Measurements from ENCODE around the gene THPO. TPM values are rescaled to one million over a fixed set of nuclear protein-coding genes. Genes with fewer than 3 reads are reported as not detected.

The THPO gene
- total RNA-seq, 1 donor from 2014 or later: 0.56 TPM

GRCh38 chr3:184355261-184356040, 22.6 kb downstream of the THPO start:
- peaks cover 14% of the 10 kb centered on the region for H3K4me1 Mint-ChIP-seq
- peaks cover 8% of the 10 kb centered on the region for H3K36me3 Mint-ChIP-seq
- no peak overlapping the region for H3K4me3 Mint-ChIP-seq
- no peak for DNase-seq (ENCODE audit: low spot score in 2 of 2, unreplicated experiment in 2 of 2)
- no peaks in the 10 kb centered on the region for H3K27me3 Mint-ChIP-seq (ENCODE audit: low read depth)
- no peak overlapping the region for H3K27ac Mint-ChIP-seq
- TF ChIP-seq CTCF (IDR thresholded peaks at IDR 0.05; ENCODE audit: unreplicated experiment): no peak
- no peaks in the 10 kb centered on the region for H3K9me3 Mint-ChIP-seq

- Mint-ChIP-seq H3K9me3 (no peaks in the 10 kb centered on the region), H3K27ac (no peak overlapping the region), H3K4me3 (no peak overlapping the region), H3K36me3 (peaks cover 8% of the 10 kb centered on the region), H3K27me3 (ENCODE audit: low read depth) (no peaks in the 10 kb centered on the region), H3K4me1 (peaks cover 8% of the 10 kb centered on the region)
- no peak for TF ChIP-seq CTCF (IDR thresholded peaks at IDR 0.05; ENCODE audit: unreplicated experiment)
- DNase-seq (ENCODE audit: low spot score in 2 of 2, unreplicated experiment in 2 of 2): no peak
These were observed 23.3 kb downstream of the THPO start for GRCh38 chr3:184354754-184355153.

GRCh38 chr3:184354121-184354728, 23.8 kb downstream of the THPO start:
- H3K9me3 Mint-ChIP-seq: no peaks in the 10 kb centered on the region
- no peak overlapping the region for H3K27ac Mint-ChIP-seq
- no peak overlapping the region for H3K4me3 Mint-ChIP-seq
- peak in 1 of 2 experiments; percentile 65 for DNase-seq (ENCODE audit: low spot score in 2 of 2, unreplicated experiment in 2 of 2)
- peaks cover 8% of the 10 kb centered on the region for H3K4me1 Mint-ChIP-seq
- H3K36me3 Mint-ChIP-seq: peaks cover 8% of the 10 kb centered on the region
- TF ChIP-seq CTCF (IDR thresholded peaks at IDR 0.05; ENCODE audit: unreplicated experiment): peak; percentile 70
- H3K27me3 Mint-ChIP-seq (ENCODE audit: low read depth): no peaks in the 10 kb centered on the region

GRCh38 chr3:184353546-184353941, 24.5 kb downstream of the THPO start:
- H3K36me3 Mint-ChIP-seq: peaks cover 8% of the 10 kb centered on the region
- no peaks in the 10 kb centered on the region for H3K9me3 Mint-ChIP-seq
- H3K27me3 Mint-ChIP-seq (ENCODE audit: low read depth): no peaks in the 10 kb centered on the region
- peaks cover 8% of the 10 kb centered on the region for H3K4me1 Mint-ChIP-seq
- DNase-seq (ENCODE audit: low spot score in 2 of 2, unreplicated experiment in 2 of 2): no peak
- no peak overlapping the region for H3K27ac Mint-ChIP-seq
- no peak for TF ChIP-seq CTCF (IDR thresholded peaks at IDR 0.05; ENCODE audit: unreplicated experiment)
- H3K4me3 Mint-ChIP-seq: no peak overlapping the region

GRCh38 chr3:184352897-184353545, 25.0 kb downstream of the THPO start:
- Mint-ChIP-seq H3K4me1 (peaks cover 9% of the 10 kb centered on the region), H3K36me3 (peaks cover 8% of the 10 kb centered on the region)

More at GRCh38 chr3:184352897-184353545, 25.0 kb downstream of the THPO start:
- TF ChIP-seq CTCF (IDR thresholded peaks at IDR 0.05; ENCODE audit: unreplicated experiment): no peak
- no peaks in the 10 kb centered on the region for H3K27me3 Mint-ChIP-seq (ENCODE audit: low read depth)
- no peaks in the 10 kb centered on the region for H3K9me3 Mint-ChIP-seq
- no peak for DNase-seq (ENCODE audit: low spot score in 2 of 2, unreplicated experiment in 2 of 2)
- H3K4me3 Mint-ChIP-seq: no peak overlapping the region
- no peak overlapping the region for H3K27ac Mint-ChIP-seq

Measured in mesothelial cell of epicardium (in vitro differentiated cells).